ENCODE results near the gene CCN6. TPM values are rescaled to one million over a fixed set of nuclear protein-coding genes. Genes with fewer than 3 reads are reported as not detected.
"Not testable (repeated sequence)": the region's sequence is repeated elsewhere in the genome, so short reads cannot be mapped to it uniquely, and the experiment has no call there.

The CCN6 gene
- total and polyA plus RNA-seq, 7 experiments from 2014 or later: 0.13 TPM; not detected in 6

GRCh38 chr6:112087136-112087911 is 33.4 kb downstream of the CCN6 start, which contains the start of the genes FAM229B and TUBE1:
Gene FAM229B, plus strand, starts transcription at chr6:112087591. Its CDS starts 11,693 bp downstream, at chr6:112099284.
Gene TUBE1, minus strand, starts transcription at chr6:112087482. Its CDS starts 48 bp downstream, at chr6:112087434.
- Histone ChIP-seq H3K4me1 (ENCODE audit: control insufficient read depth in 2 of 2, insufficient read depth in 2 of 2, low read length in 2 of 2) (peaks cover 0 to 7% of the 10 kb centered on the region in 2 donors), H3K4me3 (ENCODE audit: low read length) (peak within 1 kb of the TSS; percentile 64), H3K9me3 (ENCODE audit: control insufficient read depth in 2 of 3, low read length in 3 of 3) (no peaks in the 10 kb centered on the region), H3K27me3 (ENCODE audit: control insufficient read depth in 2 of 2, insufficient read depth in 2 of 2, low read length in 2 of 2) (peaks cover 0 to 3% of the 10 kb centered on the region in 2 donors), H3K27ac (ENCODE audit: low read depth, low read length) (peak within 1 kb of the TSS; percentile 87), H3K36me3 (ENCODE audit: control insufficient read depth in 2 of 3, insufficient read depth in 3 of 3, low read length in 3 of 3) (peaks cover 0 to 9% (median 0%) of the 10 kb centered on the region in 3 experiments)
- H3K9me3 Mint-ChIP-seq: peaks cover 0 to 2% (median 0%) of the 10 kb centered on the region in 11 donors
- H3K27ac Mint-ChIP-seq: peak within 1 kb of the TSS in 1 of 9 donors; percentile 65
- DNase-seq (peak; percentile 70 to 96 (median 90)), ATAC-seq (peak; percentile 98)
- peaks cover 0 to 21% (median 4%) of the 10 kb centered on the region in 5 donors for H3K36me3 Mint-ChIP-seq
- peaks cover 0 to 37% (median 6%) of the 10 kb centered on the region in 5 donors for H3K27me3 Mint-ChIP-seq
- CTCF ChIA-PET: interaction anchor here (2.0 kb wide), 1 partner anchor 76 kb away, joined by 9 read pairs; no protein-coding TSS in a partner anchor
- intact Hi-C loops (cut with micrococcal nuclease): loop anchor here (1.0 to 10.0 kb wide), 20 partner anchors 44 to 1913 kb away; partner anchors contain the start of genes FYN (in 2 of the 2), GTF3C6 (in 2 of the 2), REV3L (in 2 of the 2) and SLC16A10 (in 2 of the 2)
- H3K4me3 Mint-ChIP-seq: no peak within 1 kb of the TSS
- POLR2A ChIA-PET: interaction anchor here (1.0 to 2.0 kb wide), 7 partner anchors 8 to 828 kb away, joined by 3 to 7 read pairs (median 4); partner anchors contain the start of gene TRAF3IP2
- peaks cover 0 to 18% (median 10%) of the 10 kb centered on the region in 7 donors for H3K4me1 Mint-ChIP-seq

GRCh38 chr6:112087916-112088315 is 34.0 kb downstream of the CCN6 start:
- H3K36me3 ChIP-seq (ENCODE audit: control insufficient read depth in 2 of 3, insufficient read depth in 3 of 3, low read length in 3 of 3): peaks cover 0 to 9% (median 0%) of the 10 kb centered on the region in 3 experiments
- Mint-ChIP-seq H3K9me3 (peaks cover 0 to 2% (median 0%) of the 10 kb centered on the region in 11 donors), H3K27ac (no peak overlapping the region), H3K4me1 (peaks cover 0 to 18% (median 10%) of the 10 kb centered on the region in 7 donors), H3K4me3 (no peak overlapping the region), H3K36me3 (peaks cover 0 to 17% (median 4%) of the 10 kb centered on the region in 5 donors), H3K27me3 (peaks cover 0 to 39% (median 10%) of the 10 kb centered on the region in 5 donors)
- H3K27me3 ChIP-seq (ENCODE audit: control insufficient read depth in 2 of 2, insufficient read depth in 2 of 2, low read length in 2 of 2): peaks cover 0 to 3% of the 10 kb centered on the region in 2 donors
- intact Hi-C loops (cut with micrococcal nuclease): loop anchor here (1.0 to 10.0 kb wide), 20 partner anchors 45 to 1913 kb away; partner anchors contain the start of genes FYN (in 2 of the 2), GTF3C6 (in 2 of the 2), REV3L (in 2 of the 2) and SLC16A10 (in 2 of the 2)
- peak overlapping the region; percentile 87 for H3K27ac ChIP-seq (ENCODE audit: low read depth, low read length)
- no peak for ATAC-seq
- POLR2A ChIA-PET: interaction anchor here (1.0 to 2.0 kb wide), 5 partner anchors 8 to 1213 kb away, joined by 3 to 7 read pairs (median 4); partner anchors contain the start of genes AMD1 and TRAF3IP2
- peaks cover 0 to 7% of the 10 kb centered on the region in 2 donors for H3K4me1 ChIP-seq (ENCODE audit: control insufficient read depth in 2 of 2, insufficient read depth in 2 of 2, low read length in 2 of 2)
- CTCF ChIA-PET: interaction anchor here (2.0 kb wide), 1 partner anchor 75 kb away, joined by 9 read pairs; no protein-coding TSS in a partner anchor
- H3K9me3 ChIP-seq (ENCODE audit: control insufficient read depth in 2 of 3, low read length in 3 of 3): no peaks in the 10 kb centered on the region
- H3K4me3 ChIP-seq (ENCODE audit: low read length): peak overlapping the region; percentile 64
- DNase-seq: no peak

GRCh38 chr6:112096901-112097300 is 43.0 kb downstream of the CCN6 start:
- Mint-ChIP-seq H3K4me3 (no peak overlapping the region), H3K36me3 (peaks cover 0 to 26% (median 16%) of the 10 kb centered on the region in 5 donors), H3K27me3 (peaks cover 0 to 30% (median 5%) of the 10 kb centered on the region in 5 donors), H3K4me1 (no peaks in the 10 kb centered on the region), H3K9me3 (peaks cover 0 to 4% (median 0%) of the 10 kb centered on the region in 11 donors), H3K27ac (no peak overlapping the region)
- Histone ChIP-seq H3K4me1 (ENCODE audit: control insufficient read depth in 2 of 2, insufficient read depth in 2 of 2, low read length in 2 of 2) (no peaks in the 10 kb centered on the region), H3K9me3 (ENCODE audit: control insufficient read depth in 2 of 3, low read length in 3 of 3) (no peaks in the 10 kb centered on the region), H3K4me3 (ENCODE audit: low read length) (no peak overlapping the region), H3K36me3 (ENCODE audit: control insufficient read depth in 2 of 3, insufficient read depth in 3 of 3, low read length in 3 of 3) (no peaks in the 10 kb centered on the region), H3K27ac (ENCODE audit: low read depth, low read length) (no peak overlapping the region), H3K27me3 (ENCODE audit: control insufficient read depth in 2 of 2, insufficient read depth in 2 of 2, low read length in 2 of 2) (no peaks in the 10 kb centered on the region)
- CTCF ChIA-PET: interaction anchor here (0.6 kb wide), 1 partner anchor 478 kb away, joined by 4 read pairs; no protein-coding TSS in a partner anchor
- POLR2A ChIA-PET: interaction anchor here (1.0 kb wide), 1 partner anchor 15 kb away, joined by 3 read pairs; no protein-coding TSS in a partner anchor
- intact Hi-C loops (cut with micrococcal nuclease): no loop called here
- ATAC-seq (no peak), DNase-seq (no peak)

- no peak for ATAC-seq
- CTCF ChIA-PET: interaction anchor here (0.9 kb wide), 1 partner anchor 9 kb away, joined by 3 read pairs; no protein-coding TSS in a partner anchor
Observed at GRCh38 chr6:112100561-112100960, 46.7 kb downstream of the CCN6 start.

GRCh38 chr6:112106026-112106425 is 52.1 kb downstream of the CCN6 start:
- H3K27ac ChIP-seq (ENCODE audit: low read depth, low read length); H3K4me1 ChIP-seq (ENCODE audit: control insufficient read depth in 2 of 2, insufficient read depth in 2 of 2, low read length in 2 of 2); H3K4me3 ChIP-seq (ENCODE audit: low read length); H3K4me3 Mint-ChIP-seq; CTCF ChIA-PET; H3K27me3 ChIP-seq (ENCODE audit: control insufficient read depth in 2 of 2, insufficient read depth in 2 of 2, low read length in 2 of 2); ATAC-seq; DNase-seq; H3K36me3 ChIP-seq (ENCODE audit: control insufficient read depth in 2 of 3, insufficient read depth in 3 of 3, low read length in 3 of 3); H3K9me3 ChIP-seq (ENCODE audit: control insufficient read depth in 2 of 3, low read length in 3 of 3); POLR2A ChIA-PET; H3K27ac Mint-ChIP-seq; intact Hi-C loops (cut with micrococcal nuclease); H3K4me1 Mint-ChIP-seq: not testable (repeated sequence)
- Mint-ChIP-seq H3K9me3 (peaks cover 0 to 24% (median 7%) of the 10 kb centered on the region in 11 donors), H3K27me3 (peaks cover 0 to 35% (median 6%) of the 10 kb centered on the region in 5 donors), H3K36me3 (peaks cover 0 to 29% (median 25%) of the 10 kb centered on the region in 5 donors)

More at GRCh38 chr6:112100561-112100960, 46.7 kb downstream of the CCN6 start:
- no peak for DNase-seq
- H3K4me1 Mint-ChIP-seq: no peaks in the 10 kb centered on the region
- peaks cover 0 to 30% (median 6%) of the 10 kb centered on the region in 5 donors for H3K27me3 Mint-ChIP-seq
- no peaks in the 10 kb centered on the region for H3K4me1 ChIP-seq (ENCODE audit: control insufficient read depth in 2 of 2, insufficient read depth in 2 of 2, low read length in 2 of 2)
- no peaks in the 10 kb centered on the region for H3K9me3 ChIP-seq (ENCODE audit: control insufficient read depth in 2 of 3, low read length in 3 of 3)
- H3K27me3 ChIP-seq (ENCODE audit: control insufficient read depth in 2 of 2, insufficient read depth in 2 of 2, low read length in 2 of 2): no peaks in the 10 kb centered on the region
- no peaks in the 10 kb centered on the region for H3K36me3 ChIP-seq (ENCODE audit: control insufficient read depth in 2 of 3, insufficient read depth in 3 of 3, low read length in 3 of 3)
- peaks cover 0 to 13% (median 6%) of the 10 kb centered on the region in 11 donors for H3K9me3 Mint-ChIP-seq
- POLR2A ChIA-PET: no interaction called here
- no peak overlapping the region for H3K27ac ChIP-seq (ENCODE audit: low read depth, low read length)
- no peak overlapping the region for H3K27ac Mint-ChIP-seq
- intact Hi-C loops (cut with micrococcal nuclease): no loop called here
- no peak overlapping the region for H3K4me3 ChIP-seq (ENCODE audit: low read length)
- H3K36me3 Mint-ChIP-seq: peaks cover 0 to 47% (median 35%) of the 10 kb centered on the region in 5 donors
- no peak overlapping the region for H3K4me3 Mint-ChIP-seq

- Mint-ChIP-seq H3K27me3 (peaks cover 0 to 36% (median 6%) of the 10 kb centered on the region in 5 donors), H3K9me3 (peaks cover 0 to 24% (median 7%) of the 10 kb centered on the region in 11 donors), H3K27ac (no peak overlapping the region), H3K4me1 (no peaks in the 10 kb centered on the region), H3K36me3 (peaks cover 0 to 24% (median 20%) of the 10 kb centered on the region in 5 donors), H3K4me3 (no peak overlapping the region)
- ChIA-PET CTCF (no interaction called here), POLR2A (no interaction called here)
- intact Hi-C loops (cut with micrococcal nuclease): no loop called here
- H3K27ac ChIP-seq (ENCODE audit: low read depth, low read length): no peak overlapping the region
- ATAC-seq: no peak
- H3K27me3 ChIP-seq (ENCODE audit: control insufficient read depth in 2 of 2, insufficient read depth in 2 of 2, low read length in 2 of 2): no peaks in the 10 kb centered on the region
- H3K9me3 ChIP-seq (ENCODE audit: control insufficient read depth in 2 of 3, low read length in 3 of 3): no peaks in the 10 kb centered on the region
- no peak overlapping the region for H3K4me3 ChIP-seq (ENCODE audit: low read length)
- no peak for DNase-seq
- H3K36me3 ChIP-seq (ENCODE audit: control insufficient read depth in 2 of 3, insufficient read depth in 3 of 3, low read length in 3 of 3): no peaks in the 10 kb centered on the region
- no peaks in the 10 kb centered on the region for H3K4me1 ChIP-seq (ENCODE audit: control insufficient read depth in 2 of 2, insufficient read depth in 2 of 2, low read length in 2 of 2)
Observed at GRCh38 chr6:112106562-112106961, 52.7 kb downstream of the CCN6 start.
